AG10803 (cell line): ENCODE results near the gene CYB5R2.
A peak's percentile ranks its signal among the peaks of the same experiment; 100 is the strongest.

Experiments used
- DNase-seq: peaks from one replicate; pipeline ENCODE4 v3.0.0; 2010; ENCODE audit warnings: low read depth
- H3K4me3 ChIP-seq: 2 replicates; pipeline ENCODE4 v1.5.1; 2011; ENCODE audit warnings: mild to moderate bottlenecking, low read length, control low read depth
- CTCF ChIP-seq: conservative IDR thresholded peaks from 2 replicates; pipeline ENCODE4 v1.5.1; 2011; ENCODE audit warnings: mild to moderate bottlenecking, low read length, control low read depth, inconsistent platforms

The CYB5R2 gene

GRCh38 chr11:7657306-7658025 lies 15.8 kb downstream of the CYB5R2 start:
- no peak overlapping the region for H3K4me3 ChIP-seq
- peak; percentile 80 for DNase-seq
- TF ChIP-seq CTCF = peak; percentile 78

GRCh38 chr11:7656704-7657103 lies 16.6 kb downstream of the CYB5R2 start:
- no peak for DNase-seq
- no peak overlapping the region for H3K4me3 ChIP-seq
- no peak for TF ChIP-seq CTCF

DNA sequence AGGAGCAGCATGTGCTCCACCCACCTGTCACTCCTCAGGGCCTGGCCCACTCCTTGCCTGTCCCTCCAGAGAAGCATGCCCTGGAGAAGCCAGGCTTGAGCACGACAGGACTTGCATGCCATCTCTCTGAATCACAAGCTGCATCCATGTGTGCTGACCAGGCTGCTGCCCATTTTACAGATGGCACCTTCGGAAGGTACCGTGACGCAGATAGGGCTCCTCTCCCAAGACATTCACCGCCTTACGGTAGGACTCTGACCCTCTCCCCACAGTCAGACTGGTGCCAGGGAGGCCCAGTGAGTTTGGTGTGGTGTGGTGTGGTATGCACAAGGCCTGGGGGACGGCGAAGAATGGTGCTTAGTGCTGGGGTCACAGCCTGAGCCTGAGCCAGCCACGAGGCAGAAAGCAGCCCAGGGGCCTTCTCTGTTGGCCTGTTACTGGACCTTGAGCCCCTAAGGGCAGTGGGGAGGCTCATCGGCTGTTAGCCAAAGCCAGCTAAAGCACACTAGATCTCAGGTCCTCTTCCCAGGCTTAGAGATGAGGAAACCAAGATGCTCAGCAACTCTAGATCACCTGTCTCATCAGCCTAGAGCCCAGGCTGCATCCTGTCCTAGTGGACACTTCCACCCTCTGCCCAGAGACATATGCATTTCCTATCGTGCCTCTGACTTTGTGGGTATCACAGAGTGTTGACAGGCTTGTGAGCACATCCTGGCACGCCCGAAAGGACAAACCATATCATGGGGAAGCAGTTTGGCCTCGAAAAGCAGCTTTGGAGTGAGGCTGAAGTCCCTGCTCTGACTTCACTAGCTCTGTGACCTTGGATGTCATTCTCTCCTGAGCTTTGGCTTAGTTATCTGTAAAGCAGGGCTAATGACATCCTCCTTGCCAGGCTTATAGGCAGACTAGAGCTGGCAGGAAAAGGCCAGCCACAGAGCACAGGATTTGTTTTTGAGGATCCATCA lies 17.8 kb downstream of the CYB5R2 start:
- no peak for DNase-seq
- no peak overlapping the region for H3K4me3 ChIP-seq
- TF ChIP-seq CTCF = no peak

DNA sequence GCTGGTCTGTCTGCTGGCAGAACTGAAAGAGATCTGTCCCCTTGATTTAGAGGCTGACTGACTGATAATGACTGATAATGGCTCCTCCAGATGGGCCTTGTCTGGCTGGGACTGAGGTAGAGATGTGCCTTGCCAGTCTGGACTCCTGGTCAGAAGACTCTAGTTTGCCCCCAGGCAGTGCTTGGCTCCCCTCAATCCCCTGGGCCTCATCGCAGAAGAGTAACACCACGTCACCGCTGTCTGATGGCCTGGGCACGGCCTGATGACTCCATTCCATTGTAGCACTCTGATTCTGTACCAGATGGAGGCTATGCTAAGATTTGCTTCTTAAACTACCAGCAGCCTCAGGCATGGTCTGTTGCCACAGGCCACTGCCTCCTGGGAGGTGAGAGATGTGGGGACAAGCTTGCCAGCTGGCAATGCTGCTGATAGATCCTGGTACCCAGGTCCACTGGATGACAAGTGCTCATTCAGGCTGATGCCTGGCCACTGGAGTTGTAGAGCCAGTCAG lies 19.1 kb downstream of the CYB5R2 start:
- TF ChIP-seq CTCF = no peak
- no peak for DNase-seq
- H3K4me3 ChIP-seq = no peak overlapping the region

DNA sequence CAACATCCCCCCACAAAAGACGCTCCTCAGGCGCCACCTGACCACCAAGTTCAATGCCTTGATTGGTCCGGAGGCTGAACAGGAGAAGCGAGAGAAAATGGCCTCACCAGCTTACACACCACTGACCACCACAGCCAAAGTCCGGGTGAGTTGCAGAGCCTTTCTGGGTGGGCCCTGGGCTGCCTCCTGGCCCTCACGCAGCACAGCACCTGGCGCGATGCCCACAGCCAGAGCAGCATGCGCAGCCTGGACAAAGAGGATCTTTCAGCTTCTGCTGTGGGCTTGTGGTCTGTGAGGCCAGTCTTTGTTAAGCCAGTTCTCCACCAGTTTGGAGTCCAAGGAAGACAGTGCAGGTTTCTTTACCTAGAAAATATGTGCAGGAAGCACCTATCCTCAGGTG lies 21.6 kb downstream of the CYB5R2 start:
- DNase-seq = no peak
- TF ChIP-seq CTCF = no peak

GRCh38 chr11:7651140-7651551 lies 22.2 kb downstream of the CYB5R2 start:
- no peak overlapping the region for H3K4me3 ChIP-seq
- peak; percentile 36 for DNase-seq
- no peak for TF ChIP-seq CTCF

More for the DNA sequence above, 21.6 kb downstream of the CYB5R2 start:
- H3K4me3 ChIP-seq = no peak overlapping the region
